Ammon's horn (tissue), 1 donor: ENCODE results near the gene C12orf76.
"Not testable (repeated sequence)": the region's sequence is repeated elsewhere in the genome, so short reads cannot be mapped to it uniquely, and the experiment has no call there.

Source experiments
- DNase-seq: peaks from one replicate; pipeline ENCODE4 v3.0.0-alpha.2; 2016; ENCODE audit warnings: low spot score

The C12orf76 gene

GRCh38 chr12:110048242-110049027 lies at the start of gene C12orf76:
Gene C12orf76 (minus strand): TSS chr12:110048522. CDS start chr12:110048495, 27 bp downstream.
- peak; percentile 99 for DNase-seq

- no peak for DNase-seq
Measured at GRCh38 chr12:110093631-110094311, 45.4 kb upstream of the C12orf76 start.

GRCh38 chr12:110091136-110091711 lies 42.9 kb upstream of the C12orf76 start:
- DNase-seq = no peak

- no peak for DNase-seq
Measured at GRCh38 chr12:110090266-110091135, 42.2 kb upstream of the C12orf76 start.

- peak; percentile 61 for DNase-seq
Measured at GRCh38 chr12:110088936-110089335, 40.6 kb upstream of the C12orf76 start.

GRCh38 chr12:110088216-110088615 lies 39.9 kb upstream of the C12orf76 start:
- DNase-seq = not testable (repeated sequence)

GRCh38 chr12:110084314-110085015 lies 36.1 kb upstream of the C12orf76 start:
- no peak for DNase-seq

GRCh38 chr12:110080410-110080809 lies 32.1 kb upstream of the C12orf76 start:
- DNase-seq = no peak

GRCh38 chr12:110079477-110080400 lies 31.4 kb upstream of the C12orf76 start:
- DNase-seq = peak; percentile 95

GRCh38 chr12:110077800-110078199 lies 29.5 kb upstream of the C12orf76 start:
- DNase-seq = no peak

GRCh38 chr12:110075880-110076279 lies 27.6 kb upstream of the C12orf76 start:
- no peak for DNase-seq

- DNase-seq = no peak
Measured at GRCh38 chr12:110074089-110074488, 25.8 kb upstream of the C12orf76 start.

GRCh38 chr12:110073049-110073831 lies 24.9 kb upstream of the C12orf76 start:
- DNase-seq = peak; percentile 97

GRCh38 chr12:110072636-110073035 lies 24.3 kb upstream of the C12orf76 start:
- DNase-seq = not testable (repeated sequence)

- no peak for DNase-seq
Measured at GRCh38 chr12:110071967-110072366, 23.6 kb upstream of the C12orf76 start.

GRCh38 chr12:110071504-110071903 lies 23.2 kb upstream of the C12orf76 start:
- no peak for DNase-seq

GRCh38 chr12:110068654-110069053 lies 20.3 kb upstream of the C12orf76 start:
- DNase-seq = no peak

- not testable (repeated sequence) for DNase-seq
Measured at GRCh38 chr12:110068115-110068514, 19.8 kb upstream of the C12orf76 start.

- no peak for DNase-seq
Measured at GRCh38 chr12:110067531-110067930, 19.2 kb upstream of the C12orf76 start.
